OCI-LY3 (cell line): ENCODE data around the gene SULF2.

ENCODE experiments used
- H2AFZ ChIP-seq: fragments of 200-600, 300-600 bp; shearing (Covaris generic); 2 replicates; pipeline ENCODE4 v1.6.0; 2014; ENCODE audit warnings: antibody characterized with exemption, low read depth, low read length
- H3K27ac ChIP-seq: fragments of 200-600, 300-600 bp; sonication (generic); 2 replicates; pipeline ENCODE4 v1.5.1; 2014; ENCODE audit warnings: mild to moderate bottlenecking, low read length, moderate library complexity, mixed read lengths
- H3K27me3 ChIP-seq: fragments of 200-600, 300-600 bp; sonication (generic); 2 replicates; pipeline ENCODE4 v1.6.1; 2014; ENCODE audit warnings: low read depth, low read length, mixed read lengths
- H3K36me3 ChIP-seq: fragments of 200-600, 300-600 bp; sonication (generic); replicated peaks from 2 replicates; pipeline ENCODE3; 2014; ENCODE audit warnings: low read depth, low read length, mixed read lengths
- H3K4me1 ChIP-seq: fragments of 300-600, 200-600 bp; sonication (generic); 2 replicates; pipeline ENCODE4 v1.6.1; 2014; ENCODE audit warnings: low read length, mixed read lengths
- H3K4me2 ChIP-seq: fragments of 200-600, 300-600 bp; sonication (generic); 2 replicates; pipeline ENCODE4 v1.6.1; 2014; ENCODE audit warnings: low read length, mixed read lengths
- H3K4me3 ChIP-seq: fragments of 300-600, 200-600 bp; sonication (generic); 2 replicates; pipeline ENCODE4 v1.5.1; 2014; ENCODE audit warnings: antibody characterized with exemption, mild to moderate bottlenecking, low read length, moderate library complexity
- H3K79me2 ChIP-seq: fragments of 300-600, 200-600 bp; shearing (Covaris generic); 2 replicates; pipeline ENCODE4 v1.6.1; 2014; ENCODE audit warnings: mild to moderate bottlenecking, low read length, mixed read lengths
- H3K9ac ChIP-seq: fragments of 300-600, 200-600 bp; shearing (Covaris generic); 2 replicates; pipeline ENCODE4 v1.6.0; 2014; ENCODE audit warnings: mild to moderate bottlenecking, low read length, moderate library complexity
- H3K9me3 ChIP-seq: fragments of 200-600, 300-600 bp; shearing (Covaris generic); 2 replicates; pipeline ENCODE4 v1.6.1; 2014; ENCODE audit warnings: low read length, mixed read lengths; ENCODE audit not compliant: insufficient read depth
- H4K20me1 ChIP-seq: fragments of 200-600, 300-600 bp; sonication (generic); 2 replicates; pipeline ENCODE4 v1.6.1; 2016; ENCODE audit warnings: low read length, mixed read lengths; ENCODE audit not compliant: insufficient read depth
- EZH2phosphoT487 ChIP-seq: fragments of 200-600 bp; shearing (Covaris generic); IDR thresholded peaks from 2 replicates; pipeline ENCODE4 v1.6.1; 2018; ENCODE audit warnings: antibody characterized with exemption, mixed run types, low read depth
- TF ChIP-seq, protein P1 (sequence below): fragments of 200-600, 300-600 bp; sonication (generic); IDR thresholded peaks from 2 replicates; pipeline ENCODE4 v1.5.1; 2014; ENCODE audit warnings: antibody characterized with exemption, low read length, low read depth

SULF2 gene

DNA sequence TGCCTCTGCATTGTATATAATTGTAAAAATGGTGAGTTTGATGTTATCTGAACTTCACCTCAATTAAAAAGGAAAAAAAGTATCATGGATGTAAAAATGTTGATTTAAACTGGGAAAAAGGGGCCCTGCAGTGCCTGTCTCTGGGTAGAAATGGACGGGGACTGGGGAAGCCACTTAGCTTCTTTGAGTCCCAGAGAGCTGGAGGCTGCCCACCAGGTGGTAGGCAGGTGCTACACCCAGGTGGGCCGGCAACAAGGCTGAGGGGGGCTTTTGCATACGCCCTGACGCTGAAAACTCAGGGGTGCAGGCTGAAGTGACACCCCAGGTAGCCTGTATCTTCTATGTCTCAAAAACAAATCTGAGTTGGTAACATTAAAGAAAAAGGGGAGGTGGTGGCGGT, 118.2 kb downstream of the SULF2 start:
- H3K27ac ChIP-seq = no peak overlapping the region
- H4K20me1 ChIP-seq = no peaks in the 10 kb centered on the region
- no peak overlapping the region for H2AFZ ChIP-seq
- no peak overlapping the region for H3K4me3 ChIP-seq
- TF ChIP-seq, protein P1, sequence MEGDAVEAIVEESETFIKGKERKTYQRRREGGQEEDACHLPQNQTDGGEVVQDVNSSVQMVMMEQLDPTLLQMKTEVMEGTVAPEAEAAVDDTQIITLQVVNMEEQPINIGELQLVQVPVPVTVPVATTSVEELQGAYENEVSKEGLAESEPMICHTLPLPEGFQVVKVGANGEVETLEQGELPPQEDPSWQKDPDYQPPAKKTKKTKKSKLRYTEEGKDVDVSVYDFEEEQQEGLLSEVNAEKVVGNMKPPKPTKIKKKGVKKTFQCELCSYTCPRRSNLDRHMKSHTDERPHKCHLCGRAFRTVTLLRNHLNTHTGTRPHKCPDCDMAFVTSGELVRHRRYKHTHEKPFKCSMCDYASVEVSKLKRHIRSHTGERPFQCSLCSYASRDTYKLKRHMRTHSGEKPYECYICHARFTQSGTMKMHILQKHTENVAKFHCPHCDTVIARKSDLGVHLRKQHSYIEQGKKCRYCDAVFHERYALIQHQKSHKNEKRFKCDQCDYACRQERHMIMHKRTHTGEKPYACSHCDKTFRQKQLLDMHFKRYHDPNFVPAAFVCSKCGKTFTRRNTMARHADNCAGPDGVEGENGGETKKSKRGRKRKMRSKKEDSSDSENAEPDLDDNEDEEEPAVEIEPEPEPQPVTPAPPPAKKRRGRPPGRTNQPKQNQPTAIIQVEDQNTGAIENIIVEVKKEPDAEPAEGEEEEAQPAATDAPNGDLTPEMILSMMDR = no peak
- TF ChIP-seq EZH2phosphoT487 = no peak
- peaks cover 3% of the 10 kb centered on the region for H3K36me3 ChIP-seq
- H3K9ac ChIP-seq = no peak overlapping the region
- H3K9me3 ChIP-seq = no peaks in the 10 kb centered on the region
- no peak overlapping the region for H3K4me2 ChIP-seq
- H3K4me1 ChIP-seq = no peaks in the 10 kb centered on the region
- no peaks in the 10 kb centered on the region for H3K27me3 ChIP-seq
- H3K79me2 ChIP-seq = no peaks in the 10 kb centered on the region

DNA sequence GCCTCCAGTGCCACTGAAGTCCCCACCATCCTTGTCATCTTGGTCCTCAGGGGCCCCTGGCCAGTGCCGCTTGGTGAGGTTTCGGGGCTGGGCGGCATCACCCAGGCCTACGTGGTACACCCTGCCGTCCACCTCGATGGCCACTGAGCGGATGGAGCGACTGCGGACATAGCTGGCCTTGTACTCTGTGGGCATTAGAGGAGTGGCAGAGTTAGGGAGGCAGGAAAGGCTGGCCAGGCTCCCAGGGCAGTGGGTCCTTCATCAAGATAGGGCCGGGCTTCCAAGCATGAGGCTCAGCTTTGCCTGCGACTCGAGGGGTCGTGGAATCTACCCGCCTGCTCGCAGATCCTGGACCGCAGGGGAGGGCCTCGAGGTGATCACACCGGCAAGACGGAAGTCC, 119.0 kb downstream of the SULF2 start:
- H3K79me2 ChIP-seq = no peaks in the 10 kb centered on the region
- no peak overlapping the region for H2AFZ ChIP-seq
- no peaks in the 10 kb centered on the region for H3K27me3 ChIP-seq
- H3K4me2 ChIP-seq = no peak overlapping the region
- no peak overlapping the region for H3K4me3 ChIP-seq
- H3K4me1 ChIP-seq = no peaks in the 10 kb centered on the region
- H4K20me1 ChIP-seq = no peaks in the 10 kb centered on the region
- TF ChIP-seq, protein P1 = no peak
- TF ChIP-seq EZH2phosphoT487 = no peak
- H3K9ac ChIP-seq = no peak overlapping the region
- H3K36me3 ChIP-seq = peaks cover 6% of the 10 kb centered on the region
- no peaks in the 10 kb centered on the region for H3K9me3 ChIP-seq
- no peak overlapping the region for H3K27ac ChIP-seq

DNA sequence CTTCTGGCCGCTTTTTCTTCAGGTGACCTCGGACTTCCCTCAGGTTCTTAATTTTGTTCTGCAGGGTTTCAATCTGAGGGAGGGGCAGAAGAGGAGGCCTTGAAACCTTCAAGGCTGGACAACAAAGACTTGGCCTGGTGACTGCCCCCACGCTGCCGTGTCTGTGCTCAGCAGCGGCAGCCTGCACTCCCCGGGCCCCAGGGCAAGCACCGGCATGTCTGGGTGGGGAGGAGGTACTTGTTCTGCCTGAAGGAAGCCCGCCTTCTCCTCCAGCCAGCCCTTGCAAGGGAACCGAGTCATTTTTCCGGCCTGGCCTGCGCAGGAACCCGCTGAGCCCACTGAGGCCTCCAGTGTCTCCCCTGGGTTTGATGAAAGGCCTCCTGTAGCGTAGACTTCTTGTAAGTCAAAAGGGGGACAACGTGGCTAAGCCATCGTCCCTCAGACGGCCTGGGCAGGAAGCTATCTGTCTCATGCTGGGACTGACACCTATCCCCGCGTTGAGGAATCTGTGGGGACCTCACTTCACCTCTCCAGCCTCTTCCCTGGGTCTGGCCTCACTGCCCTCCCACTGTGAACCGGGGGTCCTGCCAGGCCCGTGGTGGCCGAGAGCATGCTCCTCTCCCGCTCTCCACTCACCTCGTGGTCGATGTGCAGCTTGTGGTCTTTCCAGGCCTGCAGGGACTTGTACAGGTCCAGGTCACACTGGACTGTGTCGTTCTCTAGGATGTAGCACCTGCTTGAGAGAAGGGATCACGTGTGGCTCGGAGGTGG, 119.9 kb downstream of the SULF2 start:
- no peak overlapping the region for H3K9ac ChIP-seq
- H3K27ac ChIP-seq = no peak overlapping the region
- no peaks in the 10 kb centered on the region for H4K20me1 ChIP-seq
- H3K79me2 ChIP-seq = no peaks in the 10 kb centered on the region
- no peak overlapping the region for H3K4me3 ChIP-seq
- no peak overlapping the region for H2AFZ ChIP-seq
- H3K9me3 ChIP-seq = no peaks in the 10 kb centered on the region
- H3K4me1 ChIP-seq = no peaks in the 10 kb centered on the region
- TF ChIP-seq EZH2phosphoT487 = no peak
- TF ChIP-seq, protein P1 = no peak
- H3K4me2 ChIP-seq = no peak overlapping the region
- H3K36me3 ChIP-seq = peaks cover 10% of the 10 kb centered on the region
- no peaks in the 10 kb centered on the region for H3K27me3 ChIP-seq

DNA sequence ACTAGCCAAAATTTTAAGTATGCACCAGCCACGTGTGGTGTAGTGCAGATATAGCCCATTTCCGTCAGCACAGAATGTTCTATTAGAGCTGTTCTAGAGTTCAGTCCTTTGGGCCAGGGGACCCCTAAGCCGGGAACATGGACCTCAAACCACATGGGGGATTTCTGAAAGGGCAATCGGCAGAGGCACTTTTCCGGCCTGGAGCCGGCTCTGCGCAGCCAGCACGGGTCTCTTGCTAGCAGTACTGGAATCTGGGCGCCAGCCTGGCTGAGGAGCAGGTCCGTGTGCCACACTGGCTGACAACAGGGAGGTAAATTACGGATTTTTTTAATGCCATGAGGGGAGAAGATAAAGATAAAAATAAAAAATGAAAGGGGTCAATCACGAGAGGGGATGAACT, 120.5 kb downstream of the SULF2 start:
- Histone ChIP-seq H3K36me3 (peaks cover 15% of the 10 kb centered on the region), H3K9me3 (no peaks in the 10 kb centered on the region), H3K79me2 (no peaks in the 10 kb centered on the region), H2AFZ (no peak overlapping the region), H3K9ac (no peak overlapping the region), H3K27ac (no peak overlapping the region), H4K20me1 (no peaks in the 10 kb centered on the region), H3K4me1 (no peaks in the 10 kb centered on the region), H3K4me2 (no peak overlapping the region), H3K4me3 (no peak overlapping the region), H3K27me3 (no peaks in the 10 kb centered on the region)
- TF ChIP-seq EZH2phosphoT487 = no peak
- TF ChIP-seq, protein P1 = no peak
